HepG2 (cell line): ENCODE data around the gene IL1B. TPM values are rescaled to one million over a fixed set of nuclear protein-coding genes. Genes with fewer than 3 reads are reported as not detected.

Experiments used
- ATAC-seq: fragments of 200-7000 bp; cut with Tn5 transposase; 3 replicates; pipeline ENCODE4 v1.9.1; 2020; ENCODE audit warnings: mild to moderate bottlenecking, moderate library complexity
- BruUV-seq: library from RNA; stranded (reverse); fragments of 400-500 nt; replicated peaks from 2 replicates; lab custom pipeline; 2021; lab: Mats Ljungman, UMichigan
- CTCF ChIA-PET: fragments of 300-600 bp; formaldehyde crosslinking; extraction: SDS; loops from one replicate; lab custom pipeline; 2021; ENCODE audit warnings: low total read pairs, inconsistent platforms, low intra/inter-chr PET ratio; lab: Yijun Ruan, JAX
- POLR2A ChIA-PET: fragments of 350-600 bp; sonication (Branson Sonifier 250); formaldehyde crosslinking; loops from one replicate; lab custom pipeline; 2020; ENCODE audit warnings: antibody characterized with exemption, inconsistent platforms; lab: Yijun Ruan, JAX
- DNase-seq: peaks from one replicate; pipeline ENCODE4 v3.0.0-alpha.2; 2015; ENCODE audit warnings: low spot score
- FAIRE-seq: peaks from 3 replicates; lab custom pipeline; 2011; peaks lifted over from hg19 to GRCh38; lab: Jason Lieb, UNC
- H2AFZ ChIP-seq: one replicate; pipeline ENCODE4 v1.6.1; 2011; ENCODE audit warnings: low read length, inconsistent platforms
- H3K27ac ChIP-seq: fragments of 300-600 bp; 3 replicates; pipeline ENCODE4 v1.8.0; 2011; ENCODE audit warnings: mixed run types, mild to moderate bottlenecking, mixed read lengths, low read length, inconsistent platforms; ENCODE audit not compliant: insufficient read depth; ENCODE audit errors: extremely low read length
- H3K27me3 ChIP-seq, 2 experiments: fragments of 200-600 bp in 1 of 2; 2 replicates in 1 of 2; 3 replicates in 1 of 2; pipeline versions ENCODE4 v1.6.0 to v1.8.0; 2011; ENCODE audit warnings: low read length in 2 of 2, mild to moderate bottlenecking in 2 of 2, moderate library complexity in 2 of 2, inconsistent platforms in 1 of 2; ENCODE audit not compliant: insufficient read depth in 2 of 2, control insufficient read depth in 1 of 2
- H3K36me3 ChIP-seq, 2 experiments: fragments of 200-600 bp in 1 of 2; replicated peaks in 1 of 2; 2 replicates in 1 of 2; 3 replicates in 1 of 2; pipeline versions ENCODE4 v1.5.1 to v1.8.0; 2011; ENCODE audit warnings: low read length in 2 of 2, inconsistent platforms in 1 of 2; ENCODE audit not compliant: insufficient read depth in 2 of 2, control insufficient read depth in 1 of 2
- H3K4me1 ChIP-seq: 2 replicates; pipeline ENCODE4 v1.5.1; 2012; ENCODE audit warnings: low read length, inconsistent platforms; ENCODE audit not compliant: insufficient read depth
- H3K4me2 ChIP-seq: 2 replicates; pipeline ENCODE4 v1.6.0; 2011; ENCODE audit warnings: low read depth, low read length, inconsistent platforms
- H3K4me3 ChIP-seq, 3 experiments: fragments of 200-600 bp in 1 of 3; sonication (generic), shearing (Covaris generic) in 1 of 3; replicated peaks in 1 of 3; 2 replicates each; pipeline ENCODE4 v1.5.1; 2011 to 2016; ENCODE audit warnings: low read length in 3 of 3, inconsistent platforms in 2 of 3, low read depth in 2 of 3, mild to moderate bottlenecking in 2 of 3, control low read depth in 1 of 3, mixed read lengths in 1 of 3; ENCODE audit not compliant: insufficient read depth in 1 of 3
- H3K79me2 ChIP-seq: one replicate; pipeline ENCODE4 v1.6.1; 2011; ENCODE audit warnings: low read length, inconsistent platforms; ENCODE audit not compliant: insufficient read depth
- H3K9ac ChIP-seq: 2 replicates; pipeline ENCODE4 v1.6.0; 2011; ENCODE audit warnings: mild to moderate bottlenecking, low read depth, low read length, inconsistent platforms; ENCODE audit not compliant: insufficient read depth
- H3K9me3 ChIP-seq: 2 replicates; pipeline ENCODE4 v1.5.1; 2012; ENCODE audit warnings: mild to moderate bottlenecking, low read length
- H4K20me1 ChIP-seq: 2 replicates; pipeline ENCODE4 v1.6.0; 2011; ENCODE audit warnings: inconsistent platforms, mild to moderate bottlenecking, low read length, moderate library complexity; ENCODE audit not compliant: insufficient read depth
- TGIF2 ChIP-seq: IDR thresholded peaks from 2 replicates; pipeline ENCODE4 v1.6.1; 2016; ENCODE audit warnings: control low read depth, missing compliant biosample characterization
- ZNF317 ChIP-seq: sonication (generic); formaldehyde crosslinking; IDR thresholded peaks from 2 replicates; pipeline ENCODE4 v1.5.0; 2020; ENCODE audit warnings: mild to moderate bottlenecking, missing genetic modification reagents
- ZNF558 ChIP-seq: sonication (generic); formaldehyde crosslinking; IDR thresholded peaks from 2 replicates; pipeline ENCODE4 v1.9.0; 2022; ENCODE audit warnings: mild to moderate bottlenecking, missing genetic modification reagents, borderline replicate concordance
- WGBS: methylation state at CpG from one replicate; pipeline ENCODE4 v1.1.6; 2017; ENCODE audit warnings: low lambda C conversion rate; 5-methylcytosine and 5-hydroxymethylcytosine counted together
- in situ Hi-C: cut with HindIII; loops from 2 replicates; pipeline ENCODE4 v1.10.0; 2017; ENCODE audit warnings: low pct_unique_long_range_greater_than_20kb; ENCODE audit not compliant: extremely low pct_ligation_motif_present
- intact Hi-C: fragments of 100-400 bp; cut with micrococcal nuclease; formaldehyde crosslinking; loops from one replicate; pipeline ENCODE4 v1.10.0; 2022; ENCODE audit not compliant: unreplicated experiment
- polyA plus RNA-seq, 8 experiments: library from polyadenylated mRNA; depleted of rRNA in 3 of 8; stranded (reverse) in 7 of 8; unstranded in 1 of 8; fragments of >200 nt; fragmentation: Illumina TruSeq in 4 of 8; extraction: Trizol in 4 of 8; gene quantifications; 2 replicates each; pipeline versions ENCODE4 v1.2.1 to v1.2.3, GENCODE V29; 2011 to 2016; ENCODE audit warnings: low read depth in 4 of 8, missing spikeins in 1 of 8, mixed read lengths in 1 of 8; ENCODE audit not compliant: insufficient read depth in 1 of 8
- total RNA-seq, 5 experiments: library from RNA; depleted of rRNA; stranded (reverse); fragments of >200 nt; fragmentation: Illumina TruSeq; extraction: Trizol; gene quantifications; 2 replicates each; pipeline ENCODE4 v1.2.3, GENCODE V29; 2016; ENCODE audit warnings: low read depth in 1 of 5
- TF ChIP-seq, protein P1 (sequence below): sonication (generic); formaldehyde crosslinking; IDR thresholded peaks from 2 replicates; pipeline ENCODE4 v1.4.0; 2020; ENCODE audit warnings: mild to moderate bottlenecking, missing genetic modification reagents
- TF ChIP-seq, protein P2 (sequence below): sonication (generic); formaldehyde crosslinking; IDR thresholded peaks from 2 replicates; pipeline ENCODE4 v1.5.0; 2020; ENCODE audit warnings: missing genetic modification reagents, mild to moderate bottlenecking, borderline replicate concordance

The IL1B gene
- total and polyA plus RNA-seq, 2 of the 13 experiments (the other 11 are each of a cell fraction or from before 2014, with no cell fraction given): 0.18 TPM; not detected in 1

DNA sequence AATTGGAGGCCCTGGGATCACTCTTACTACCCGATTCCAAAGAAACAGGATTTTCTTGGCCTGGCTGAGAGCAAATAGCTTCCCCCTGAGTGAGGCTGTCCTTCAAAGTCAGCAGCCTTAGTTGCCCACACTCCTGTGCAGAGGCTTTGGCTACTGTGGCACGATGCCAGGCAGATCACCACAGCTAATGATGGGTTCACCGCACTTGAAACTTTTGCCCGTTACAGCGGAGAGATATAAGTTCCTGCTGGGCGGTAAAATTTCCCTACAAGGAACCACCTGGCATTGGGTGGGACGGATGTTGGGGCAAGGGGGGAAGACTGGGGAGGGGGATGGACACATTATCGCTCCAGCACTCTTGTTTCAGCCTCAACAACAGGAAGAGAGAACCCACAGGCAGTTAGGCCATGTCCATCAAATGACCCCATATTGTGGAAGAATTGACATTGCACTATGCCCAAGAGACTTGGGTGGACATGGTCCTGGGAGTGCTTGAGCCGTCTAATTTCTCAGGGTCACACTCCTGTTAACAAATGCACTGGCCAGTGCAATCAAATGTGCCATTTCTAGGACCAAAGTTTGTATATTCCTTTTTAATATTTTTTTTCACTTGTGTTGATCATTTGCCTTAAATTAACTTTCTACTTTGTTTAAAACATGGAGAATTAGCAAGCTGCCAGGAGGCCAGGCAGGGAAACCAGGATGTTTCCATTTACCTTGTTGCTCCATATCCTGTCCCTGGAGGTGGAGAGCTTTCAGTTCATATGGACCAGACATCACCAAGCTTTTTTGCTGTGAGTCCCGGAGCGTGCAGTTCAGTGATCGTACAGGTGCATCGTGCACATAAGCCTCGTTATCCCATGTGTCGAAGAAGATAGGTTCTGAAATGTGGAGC is 4.4 kb downstream of the IL1B start:
- 91% methylated on average over 15 of the region's 15 CpGs for WGBS
- TF ChIP-seq TGIF2 (CRISPR knock-in tag) (no peak), ZNF317 (CRISPR knock-in tag) (peak; percentile 73; the same call in 1 of the 2 replicates), ZNF558 (CRISPR knock-in tag) (no peak)
- TF ChIP-seq, protein P1, sequence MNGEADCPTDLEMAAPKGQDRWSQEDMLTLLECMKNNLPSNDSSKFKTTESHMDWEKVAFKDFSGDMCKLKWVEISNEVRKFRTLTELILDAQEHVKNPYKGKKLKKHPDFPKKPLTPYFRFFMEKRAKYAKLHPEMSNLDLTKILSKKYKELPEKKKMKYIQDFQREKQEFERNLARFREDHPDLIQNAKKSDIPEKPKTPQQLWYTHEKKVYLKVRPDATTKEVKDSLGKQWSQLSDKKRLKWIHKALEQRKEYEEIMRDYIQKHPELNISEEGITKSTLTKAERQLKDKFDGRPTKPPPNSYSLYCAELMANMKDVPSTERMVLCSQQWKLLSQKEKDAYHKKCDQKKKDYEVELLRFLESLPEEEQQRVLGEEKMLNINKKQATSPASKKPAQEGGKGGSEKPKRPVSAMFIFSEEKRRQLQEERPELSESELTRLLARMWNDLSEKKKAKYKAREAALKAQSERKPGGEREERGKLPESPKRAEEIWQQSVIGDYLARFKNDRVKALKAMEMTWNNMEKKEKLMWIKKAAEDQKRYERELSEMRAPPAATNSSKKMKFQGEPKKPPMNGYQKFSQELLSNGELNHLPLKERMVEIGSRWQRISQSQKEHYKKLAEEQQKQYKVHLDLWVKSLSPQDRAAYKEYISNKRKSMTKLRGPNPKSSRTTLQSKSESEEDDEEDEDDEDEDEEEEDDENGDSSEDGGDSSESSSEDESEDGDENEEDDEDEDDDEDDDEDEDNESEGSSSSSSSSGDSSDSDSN (CRISPR knock-in tag): no peak
- TF ChIP-seq, protein P2, sequence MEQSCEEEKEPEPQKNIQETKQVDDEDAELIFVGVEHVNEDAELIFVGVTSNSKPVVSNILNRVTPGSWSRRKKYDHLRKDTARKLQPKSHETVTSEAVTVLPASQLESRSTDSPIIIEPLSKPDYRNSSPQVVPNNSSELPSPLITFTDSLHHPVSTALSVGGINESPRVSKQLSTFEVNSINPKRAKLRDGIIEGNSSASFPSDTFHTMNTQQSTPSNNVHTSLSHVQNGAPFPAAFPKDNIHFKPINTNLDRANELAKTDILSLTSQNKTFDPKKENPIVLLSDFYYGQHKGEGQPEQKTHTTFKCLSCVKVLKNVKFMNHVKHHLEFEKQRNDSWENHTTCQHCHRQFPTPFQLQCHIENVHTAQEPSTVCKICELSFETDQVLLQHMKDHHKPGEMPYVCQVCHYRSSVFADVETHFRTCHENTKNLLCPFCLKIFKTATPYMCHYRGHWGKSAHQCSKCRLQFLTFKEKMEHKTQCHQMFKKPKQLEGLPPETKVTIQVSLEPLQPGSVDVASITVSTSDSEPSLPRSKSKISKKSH (CRISPR knock-in tag): no peak
- ChIA-PET CTCF (no interaction called here), POLR2A (no interaction called here)
- Histone ChIP-seq H3K27ac (no peak overlapping the region), H3K4me1 (peaks cover 34% of the 10 kb centered on the region), H3K9me3 (no peaks in the 10 kb centered on the region), H3K27me3 (no peaks in the 10 kb centered on the region), H3K4me3 (no peak overlapping the region), H3K79me2 (no peaks in the 10 kb centered on the region), H2AFZ (no peak overlapping the region), H3K4me2 (no peak overlapping the region), H3K9ac (no peak overlapping the region), H4K20me1 (no peaks in the 10 kb centered on the region), H3K36me3 (no peaks in the 10 kb centered on the region)
- DNase-seq (no peak), FAIRE-seq (no peak), ATAC-seq (no peak)
- in situ Hi-C loops (no loop called here), intact Hi-C loops (no loop called here)
- BruUV-seq: no TSS peak
